H1 (cell line): ENCODE results near the gene TMEM72.

Experiments
- CBX8 ChIP-seq: fragments of 300-800, 300-1000 bp; sonication (generic); IDR thresholded peaks from 2 replicates; pipeline ENCODE4 v1.7.1; 2016; ENCODE audit warnings: low read depth, low read length, borderline replicate concordance
- CHD1 ChIP-seq: IDR thresholded peaks from 2 replicates; pipeline ENCODE4 v1.6.1; 2012; ENCODE audit warnings: low read depth, low read length, improper control_type of control experiment
- CREB1 ChIP-seq: IDR thresholded peaks from 2 replicates; pipeline ENCODE4 v1.6.1; 2012; ENCODE audit warnings: inconsistent platforms
- CTCF ChIP-seq, 3 experiments: IDR thresholded peaks; 1 replicate in 2 of 3; 2 replicates in 1 of 3; pipeline versions ENCODE4 v1.5.1 to v1.6.1; 2011; ENCODE audit warnings: low read length in 3 of 3, mild to moderate bottlenecking in 3 of 3, inconsistent platforms in 2 of 3, low read depth in 1 of 3, moderate library complexity in 1 of 3; ENCODE audit not compliant: insufficient read depth in 1 of 3; ENCODE audit errors: control extremely low read depth in 1 of 3
- EZH2 ChIP-seq: fragments of 200-600 bp; sonication (generic); IDR thresholded peaks from 2 replicates; pipeline ENCODE4 v1.7.1; 2012; ENCODE audit warnings: low read depth, mild to moderate bottlenecking, moderate library complexity, low read length, inconsistent platforms; ENCODE audit not compliant: severe bottlenecking
- GTF2F1 ChIP-seq: IDR thresholded peaks from 2 replicates; pipeline ENCODE4 v1.6.1; 2012; ENCODE audit warnings: low read depth, low read length, improper control_type of control experiment, borderline replicate concordance
- MAFK ChIP-seq: IDR thresholded peaks from 2 replicates; pipeline ENCODE4 v1.6.1; 2012; ENCODE audit warnings: low read depth, mild to moderate bottlenecking, improper control_type of control experiment, low read length
- NRF1 ChIP-seq: IDR thresholded peaks from 2 replicates; pipeline ENCODE4 v1.6.1; 2011; ENCODE audit warnings: mild to moderate bottlenecking, low read depth, low read length, improper control_type of control experiment
- POLR2A ChIP-seq, 2 experiments: IDR thresholded peaks; 1 replicate in 1 of 2; 2 replicates in 1 of 2; pipeline ENCODE4 v1.6.1; 2011; ENCODE audit warnings: low read depth in 2 of 2, low read length in 2 of 2, mild to moderate bottlenecking in 2 of 2; ENCODE audit errors: control extremely low read depth in 1 of 2
- POLR2AphosphoS5 ChIP-seq: IDR thresholded peaks from 2 replicates; pipeline ENCODE4 v1.6.1; 2011; ENCODE audit warnings: low read depth, low read length
- SIX5 ChIP-seq: IDR thresholded peaks from 2 replicates; pipeline ENCODE4 v1.6.1; 2011; ENCODE audit warnings: mild to moderate bottlenecking, low read depth, low read length
- TBP ChIP-seq: IDR thresholded peaks from 2 replicates; pipeline ENCODE4 v1.6.1; 2011; ENCODE audit warnings: low read depth, low read length, improper control_type of control experiment
- TF ChIP-seq, protein P1 (sequence below): IDR thresholded peaks from 2 replicates; pipeline ENCODE4 v1.6.1; 2011; ENCODE audit warnings: low read length, improper control_type of control experiment

GRCh38 chr10:44908936-44909630 lies 2.1 kb upstream of the TMEM72 start:
- TF ChIP-seq CTCF (IDR thresholded peaks at IDR 0.05; ENCODE audit: control extremely low read depth in 1 of 3, insufficient read depth in 1 of 3, low read depth in 1 of 3, low read length in 3 of 3) (no peak), TBP (no peak), POLR2AphosphoS5 (no peak), POLR2A (IDR thresholded peaks at IDR 0.05; ENCODE audit: control extremely low read depth in 1 of 2, low read depth in 2 of 2, low read length in 2 of 2) (no peak), GTF2F1 (no peak), SIX5 (no peak), MAFK (no peak), EZH2 (no peak), CBX8 (no peak), NRF1 (no peak), CREB1 (no peak), CHD1 (no peak)
- TF ChIP-seq, protein P1, sequence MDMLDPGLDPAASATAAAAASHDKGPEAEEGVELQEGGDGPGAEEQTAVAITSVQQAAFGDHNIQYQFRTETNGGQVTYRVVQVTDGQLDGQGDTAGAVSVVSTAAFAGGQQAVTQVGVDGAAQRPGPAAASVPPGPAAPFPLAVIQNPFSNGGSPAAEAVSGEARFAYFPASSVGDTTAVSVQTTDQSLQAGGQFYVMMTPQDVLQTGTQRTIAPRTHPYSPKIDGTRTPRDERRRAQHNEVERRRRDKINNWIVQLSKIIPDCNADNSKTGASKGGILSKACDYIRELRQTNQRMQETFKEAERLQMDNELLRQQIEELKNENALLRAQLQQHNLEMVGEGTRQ, result no peak
